HG02798 (cell line): ENCODE data around the gene TUBAL3.
"Not testable (repeated sequence)": the region's sequence is repeated elsewhere in the genome, so short reads cannot be mapped to it uniquely, and the experiment has no call there.

Source experiments
- ATAC-seq: cut with Tn5 transposase; IDR thresholded peaks from one replicate; pipeline ENCODE4 v1.9.1; 2021; ENCODE audit warnings: mild to moderate bottlenecking; ENCODE audit not compliant: unreplicated experiment, poor library complexity

The TUBAL3 gene

DNA sequence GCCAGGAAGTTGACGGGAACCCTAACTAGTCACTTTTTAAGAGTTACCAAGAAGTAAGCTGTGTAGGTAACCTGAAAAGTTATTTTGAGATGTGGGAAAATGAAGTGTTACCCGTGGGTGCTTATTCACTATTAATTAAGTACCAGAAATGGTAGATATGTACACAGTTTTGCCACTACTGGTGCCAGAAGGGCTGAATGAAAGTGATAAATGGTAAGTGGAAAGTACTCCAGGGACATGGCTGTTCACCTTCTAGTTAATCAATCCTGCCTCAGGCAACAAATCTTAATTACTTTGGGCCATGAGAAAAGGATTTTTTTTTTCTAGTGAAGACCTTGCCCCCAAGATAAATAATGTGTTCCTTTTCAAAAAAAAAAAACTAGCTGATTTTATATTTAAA is 23.5 kb upstream of the TUBAL3 start:
- ATAC-seq, result no peak

DNA sequence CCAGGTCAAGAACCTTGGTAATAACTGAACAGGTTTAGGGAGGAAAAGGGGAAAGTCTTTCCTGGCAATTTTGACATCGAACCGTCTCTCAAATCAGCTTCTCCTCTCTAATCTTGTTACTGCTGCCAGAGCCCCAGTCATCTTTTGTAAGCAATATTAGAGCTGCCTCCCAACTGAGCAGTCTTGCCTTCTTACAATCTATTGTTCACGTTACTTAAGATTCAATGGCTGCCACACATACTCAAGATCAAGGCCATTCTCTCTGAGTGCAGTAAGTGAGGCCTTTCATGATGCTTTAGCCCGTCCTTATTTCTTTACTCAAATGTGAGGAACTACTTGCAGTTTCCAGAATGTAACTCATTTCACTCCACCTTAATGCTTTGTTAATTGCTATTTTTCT is 20.1 kb upstream of the TUBAL3 start:
- ATAC-seq, result no peak

DNA sequence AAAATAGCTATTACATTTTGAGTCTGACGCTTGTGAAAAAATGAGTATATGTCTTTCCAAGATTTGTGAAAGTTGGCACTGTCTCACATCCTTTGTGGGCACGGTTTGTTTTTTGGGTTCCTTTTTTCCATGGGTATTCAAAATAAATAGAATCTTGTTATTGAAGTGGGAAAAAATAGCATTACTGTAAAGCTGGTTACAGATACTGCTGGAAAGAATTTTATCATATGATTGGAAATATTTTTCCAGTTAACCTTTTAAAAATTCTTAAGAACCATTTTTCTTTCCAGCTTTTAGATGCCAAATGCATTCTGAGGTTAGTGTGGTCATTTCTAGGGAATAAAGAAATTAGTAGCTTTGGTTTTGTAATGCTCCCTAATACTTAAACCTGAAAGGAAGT is 19.1 kb upstream of the TUBAL3 start:
- no peak for ATAC-seq

DNA sequence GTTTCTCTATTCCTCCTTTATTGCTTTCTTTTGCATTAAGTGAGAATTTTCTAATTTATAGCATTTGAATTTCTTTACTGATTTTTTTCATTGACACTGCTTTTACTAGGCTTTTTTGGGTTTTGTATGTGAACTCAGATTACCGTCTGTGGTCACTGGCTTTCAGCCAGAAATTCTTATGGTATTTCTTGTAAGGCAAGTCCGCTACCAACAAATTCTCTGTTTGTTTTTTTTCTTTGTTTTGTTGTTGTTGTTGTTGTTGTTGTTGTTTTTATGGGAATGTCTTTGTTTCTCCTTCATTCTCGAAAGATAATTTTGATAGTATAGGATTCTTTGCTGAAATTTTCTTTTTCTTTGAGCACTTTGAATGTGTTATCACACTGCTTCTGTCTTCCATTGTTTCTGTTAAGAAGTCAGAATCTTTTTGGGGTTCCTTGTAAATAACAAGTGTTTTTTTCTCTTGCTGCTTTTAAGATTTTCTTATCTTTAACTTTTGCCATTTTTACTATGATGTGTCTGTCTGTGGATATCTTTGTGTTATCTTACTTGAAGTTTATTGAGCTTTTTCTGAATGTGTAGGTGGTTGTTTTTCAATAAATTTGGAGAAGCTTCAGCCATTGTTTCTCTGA is 15.0 kb upstream of the TUBAL3 start:
- ATAC-seq, result no peak

DNA sequence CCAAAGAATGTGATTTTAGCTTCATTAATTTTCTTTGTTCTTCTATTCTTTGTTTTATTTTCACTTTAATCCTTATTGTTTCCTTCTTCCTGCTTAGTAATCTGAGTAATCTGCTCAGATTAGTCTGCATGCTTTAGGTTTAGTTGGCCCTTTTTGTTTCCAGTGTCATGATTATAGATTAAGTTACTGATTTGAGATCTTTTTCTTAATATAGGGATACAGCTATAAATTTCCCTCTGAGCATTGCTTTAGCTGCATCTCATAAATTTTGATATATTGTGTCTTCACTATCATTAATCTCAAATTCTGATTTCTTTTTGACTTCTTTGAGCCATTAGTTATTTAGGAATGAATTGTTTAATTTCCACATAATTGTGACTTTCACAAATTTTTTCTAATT is 14.0 kb upstream of the TUBAL3 start:
- ATAC-seq, result no peak

DNA sequence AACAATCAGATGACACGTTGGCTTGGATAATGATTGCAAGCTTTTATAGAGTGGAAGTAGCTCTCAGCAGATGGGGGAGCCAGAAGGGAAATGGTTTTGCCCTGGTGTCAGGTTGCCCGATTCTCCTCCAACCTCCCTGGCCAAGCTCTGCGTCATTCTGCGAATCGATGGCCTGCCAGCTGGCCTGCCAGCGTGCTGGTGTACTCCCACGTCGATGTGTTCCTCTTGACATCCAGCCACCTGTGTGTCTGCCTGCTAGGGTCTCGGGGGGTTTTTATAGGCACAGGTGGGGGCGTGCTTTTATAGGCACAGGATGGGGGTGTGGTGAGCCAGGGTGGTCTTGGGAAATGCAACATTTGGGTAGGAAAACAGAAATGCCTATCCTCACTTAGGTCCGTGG is 12.4 kb upstream of the TUBAL3 start:
- ATAC-seq, result no peak

DNA sequence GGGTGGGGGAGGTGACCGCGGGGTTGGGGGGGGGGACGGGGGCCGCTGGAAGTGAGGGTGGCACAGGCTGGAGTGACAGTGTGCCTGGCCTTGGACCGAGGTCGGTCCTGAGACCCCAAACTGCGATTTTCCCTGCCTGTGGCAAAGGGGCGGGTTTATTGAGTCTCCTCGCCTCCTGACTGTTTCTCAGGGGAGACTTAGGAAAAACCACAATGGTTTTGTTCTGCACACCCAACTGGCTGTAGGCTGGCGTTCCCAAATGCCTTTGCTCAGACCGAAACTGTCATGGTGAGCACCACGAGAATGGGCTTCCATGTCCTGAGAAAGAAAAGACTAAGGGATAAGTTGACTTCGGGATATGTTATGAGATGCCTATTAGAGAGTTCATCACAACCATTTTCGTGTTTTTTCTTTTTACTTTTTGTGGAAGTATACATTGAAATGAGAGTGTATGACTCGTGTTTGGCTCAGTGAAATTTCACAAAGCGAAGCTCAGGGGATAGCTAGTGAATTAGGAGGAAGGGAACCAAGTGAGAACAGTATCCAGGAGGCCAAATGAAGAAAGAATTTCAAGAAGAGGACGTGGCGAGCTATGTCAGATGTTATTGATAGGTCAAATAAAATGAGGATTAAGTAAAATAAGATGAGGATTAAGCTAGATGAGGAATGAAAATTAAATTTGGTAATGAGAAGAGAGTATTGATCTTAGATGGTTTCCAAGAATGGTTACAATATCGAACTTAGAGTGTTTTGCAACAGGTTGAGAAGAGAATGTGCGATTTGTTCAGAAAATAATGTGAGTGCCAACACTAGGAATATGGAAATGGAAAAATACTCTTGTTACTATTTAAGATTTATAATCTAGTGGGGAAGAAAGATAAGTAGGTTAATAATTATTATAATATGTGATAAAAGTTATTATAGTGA is 8.6 kb upstream of the TUBAL3 start:
- no peak for ATAC-seq

DNA sequence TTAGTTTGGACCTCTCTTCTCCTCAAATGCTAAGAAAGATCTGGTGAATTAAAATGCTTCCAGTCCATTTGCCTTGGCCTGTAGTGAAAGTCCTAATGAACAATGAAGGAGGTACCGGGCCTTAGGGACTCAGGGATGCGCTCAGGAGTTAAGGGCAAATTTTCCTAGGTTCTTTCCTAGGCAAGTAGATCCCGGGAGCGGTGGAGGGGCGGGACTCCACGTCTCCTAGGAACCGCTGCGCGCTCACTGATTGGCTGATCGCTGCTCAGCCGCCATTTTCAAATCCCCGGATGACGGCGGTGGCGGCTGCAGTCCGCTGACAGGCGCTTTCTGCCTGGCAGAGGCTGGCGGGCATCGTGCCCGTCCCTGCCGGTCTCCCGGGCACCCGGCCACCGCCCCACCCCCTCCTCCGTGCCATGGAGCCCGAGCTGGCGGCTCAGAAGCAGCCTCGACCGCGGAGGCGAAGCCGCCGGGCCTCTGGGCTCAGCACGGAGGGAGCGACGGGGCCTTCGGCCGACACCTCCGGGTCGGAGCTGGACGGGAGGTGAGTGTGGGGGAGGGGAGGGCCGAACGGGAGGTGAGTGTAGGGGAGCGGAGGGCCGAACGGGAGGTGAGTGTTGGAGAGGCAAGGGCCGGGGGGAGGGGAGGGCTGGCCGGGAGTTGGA is 7.8 kb upstream of the TUBAL3 start, which contains the start of gene NET1:
Gene NET1 (plus strand): TSS at position 281 of the 665 bp plus-strand sequence. CDS start 136 bp downstream, at position 417.
- ATAC-seq, result peak; percentile 99

DNA sequence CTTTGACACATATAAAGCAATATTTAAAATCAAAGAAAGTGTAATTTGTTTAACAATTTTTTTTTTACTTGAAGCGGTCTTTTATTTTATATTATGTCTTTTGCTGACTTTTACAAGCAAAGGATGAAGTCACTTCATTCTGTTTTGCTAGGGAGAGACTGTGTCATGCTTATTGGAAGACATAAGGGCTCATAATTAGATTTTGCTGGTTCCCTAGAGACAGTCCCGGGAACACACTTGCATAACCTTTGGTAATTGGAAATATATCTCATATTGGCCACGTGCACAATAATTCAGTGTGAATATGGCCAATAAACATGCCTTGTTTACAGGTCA is 7.3 kb upstream of the TUBAL3 start:
- ATAC-seq, result no peak

DNA sequence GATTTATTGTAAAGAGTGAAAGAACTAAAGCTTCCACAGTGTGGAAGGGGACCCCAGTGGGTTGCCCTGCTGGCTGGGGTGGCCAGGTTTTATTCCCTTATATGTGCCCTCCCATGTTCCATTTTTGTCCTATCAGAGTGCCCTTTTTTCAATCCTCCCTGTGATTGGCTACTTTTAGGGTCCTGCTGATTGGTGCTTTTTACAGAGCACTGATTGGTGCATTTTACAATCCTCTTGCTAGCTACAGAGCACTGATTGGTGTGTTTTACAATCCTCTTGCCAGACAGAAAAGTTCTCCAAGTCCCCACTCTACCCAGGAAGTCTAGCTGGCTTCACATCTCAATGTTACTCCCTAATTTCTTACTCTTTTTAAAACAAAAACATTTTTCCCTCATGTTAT is 6.2 kb upstream of the TUBAL3 start:
- ATAC-seq, result not testable (repeated sequence)

DNA sequence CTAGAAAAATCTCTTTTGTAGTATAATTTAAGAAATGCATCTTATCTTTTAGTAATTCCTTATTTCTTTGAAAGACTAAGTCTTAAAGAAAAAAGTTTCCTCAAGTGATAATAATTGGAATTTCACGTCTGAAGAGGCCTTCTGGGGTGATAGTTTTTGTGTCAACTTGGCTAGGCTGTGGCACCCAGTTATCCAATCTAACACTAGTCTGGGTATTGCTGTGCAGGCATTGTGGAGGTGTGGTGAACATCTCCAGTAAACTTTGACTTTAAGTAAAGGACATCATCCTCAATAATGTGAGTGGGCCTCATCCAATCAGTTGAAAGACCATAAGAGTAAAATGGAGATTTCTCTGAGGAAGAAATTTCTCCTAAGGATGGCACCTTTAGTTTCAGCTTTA is 2.3 kb upstream of the TUBAL3 start:
- no peak for ATAC-seq

DNA sequence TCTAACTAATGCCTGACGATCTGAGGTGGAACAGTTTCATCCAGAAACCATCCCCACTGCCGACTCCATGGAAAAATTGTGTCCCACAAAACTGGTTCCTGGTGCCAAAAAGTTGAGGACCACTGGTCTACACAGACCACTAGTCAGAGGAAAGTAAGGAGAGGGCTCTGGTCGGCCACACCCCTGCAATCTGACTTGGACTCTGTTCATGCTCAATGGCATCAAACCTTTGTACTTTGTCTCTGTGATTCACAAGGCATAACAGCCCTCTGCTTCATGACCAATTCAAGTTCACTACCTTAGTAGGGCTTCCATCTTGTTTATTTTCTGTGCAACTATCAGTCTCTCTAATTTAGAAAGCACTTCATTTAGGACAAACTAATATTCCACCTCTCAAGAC is 1.8 kb downstream of the TUBAL3 start:
- no peak for ATAC-seq

DNA sequence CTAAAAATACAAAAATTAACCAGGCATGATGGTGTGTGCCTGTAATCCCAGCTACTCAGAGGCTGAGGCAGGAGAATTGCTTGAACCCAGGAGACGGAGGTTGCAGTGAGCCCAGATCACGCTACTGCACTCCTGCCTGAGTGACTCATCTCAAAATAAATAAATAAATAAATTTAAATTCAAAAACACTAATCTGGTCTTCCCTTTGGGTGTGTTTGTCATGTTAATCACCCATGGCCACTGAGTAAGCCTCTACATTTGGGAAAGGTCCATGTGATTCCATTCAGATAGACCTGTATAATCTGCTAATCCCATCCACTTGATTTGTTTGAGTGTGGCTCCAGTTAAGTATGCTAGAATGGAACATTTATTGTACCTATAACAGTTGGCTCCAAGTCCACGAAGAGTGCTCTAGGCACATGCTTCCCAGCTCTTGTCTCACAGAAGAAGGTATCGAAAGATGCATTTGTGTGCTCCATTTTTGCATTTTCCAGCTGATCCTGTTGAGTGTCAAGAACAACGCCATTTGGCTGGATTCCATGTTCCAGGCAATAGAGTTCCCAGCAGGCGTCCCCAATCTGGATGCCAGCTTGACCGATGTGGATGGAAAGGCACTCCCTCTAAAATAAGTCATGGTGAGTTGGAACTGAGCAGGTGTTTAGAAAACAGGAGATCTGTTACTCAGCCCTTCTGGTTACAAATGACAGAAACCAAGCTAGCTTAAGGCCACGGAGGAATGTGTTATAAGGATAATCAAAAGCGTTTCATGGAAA is 4.0 kb downstream of the TUBAL3 start:
- ATAC-seq, result no peak

DNA sequence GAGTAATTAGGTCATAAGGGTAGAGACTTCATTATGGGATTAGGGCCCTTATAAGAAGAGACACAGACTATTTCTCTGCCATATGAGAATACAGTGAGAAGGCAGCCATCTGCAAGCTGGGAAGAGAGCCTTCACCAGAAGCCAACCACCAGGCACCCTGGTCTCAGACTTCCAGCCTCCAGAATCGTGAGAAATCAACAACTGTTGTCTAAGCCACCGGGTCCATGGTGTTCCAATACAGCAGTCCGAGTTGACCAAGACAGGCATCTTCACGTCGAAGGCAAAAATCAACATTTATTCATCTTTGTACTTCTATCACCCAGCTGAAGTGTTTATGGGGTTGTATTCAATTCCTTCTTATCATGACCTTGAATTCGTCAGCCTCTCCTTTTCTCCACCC is 5.3 kb downstream of the TUBAL3 start:
- no peak for ATAC-seq

DNA sequence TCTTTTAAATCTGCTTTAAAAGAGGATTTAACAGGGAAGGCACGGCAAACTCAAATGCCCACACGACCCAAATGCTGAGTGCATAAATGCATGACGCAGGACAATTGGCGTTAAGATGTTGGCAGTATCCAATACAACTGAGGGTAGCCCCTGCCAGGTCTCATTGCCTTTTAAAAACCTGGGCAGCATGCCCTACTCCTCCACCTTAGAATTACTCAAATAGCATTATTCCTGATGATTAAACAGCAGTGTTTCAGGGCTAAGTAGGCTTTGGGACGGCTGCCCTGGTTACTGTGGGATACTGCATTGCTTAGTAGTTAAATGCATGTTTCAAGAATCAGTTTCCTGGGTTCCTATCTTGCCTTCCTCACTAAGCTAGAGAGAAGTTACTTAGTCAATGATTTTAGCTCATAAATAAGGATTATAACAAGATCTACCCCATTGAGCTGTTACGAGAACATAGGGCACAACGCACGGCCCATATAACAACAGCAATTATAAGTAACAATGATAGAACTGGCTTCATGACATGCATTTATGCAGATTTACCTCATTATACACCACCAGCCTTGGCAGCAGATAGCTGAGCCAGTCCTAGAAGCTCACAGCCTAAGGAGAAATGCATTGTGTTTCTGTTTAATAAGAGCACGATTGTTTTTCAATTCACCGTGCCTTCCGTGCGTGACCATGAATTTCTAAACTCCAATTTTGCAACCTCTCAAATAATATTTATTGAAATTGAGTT is 7.9 kb downstream of the TUBAL3 start:
- ATAC-seq, result no peak

DNA sequence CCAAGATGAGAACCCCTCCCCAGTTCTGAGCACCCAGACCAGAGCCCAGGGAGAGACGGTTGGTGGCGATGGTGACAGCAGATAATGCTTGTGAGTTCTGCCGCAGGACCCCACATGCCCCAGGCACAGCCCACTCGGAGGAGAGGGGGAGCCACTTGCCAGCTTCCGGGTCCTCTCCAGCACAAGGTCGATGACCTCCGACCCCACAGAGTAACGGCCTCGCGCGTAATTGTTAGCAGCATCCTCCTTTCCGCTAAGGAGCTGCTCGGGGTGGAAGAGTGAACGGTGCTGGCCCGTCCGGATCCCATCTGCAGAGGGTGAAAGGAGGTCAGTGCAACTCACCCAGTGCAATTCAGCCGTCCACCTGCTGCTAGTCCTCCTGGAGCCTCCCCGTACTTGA is 9.5 kb downstream of the TUBAL3 start:
- no peak for ATAC-seq

DNA sequence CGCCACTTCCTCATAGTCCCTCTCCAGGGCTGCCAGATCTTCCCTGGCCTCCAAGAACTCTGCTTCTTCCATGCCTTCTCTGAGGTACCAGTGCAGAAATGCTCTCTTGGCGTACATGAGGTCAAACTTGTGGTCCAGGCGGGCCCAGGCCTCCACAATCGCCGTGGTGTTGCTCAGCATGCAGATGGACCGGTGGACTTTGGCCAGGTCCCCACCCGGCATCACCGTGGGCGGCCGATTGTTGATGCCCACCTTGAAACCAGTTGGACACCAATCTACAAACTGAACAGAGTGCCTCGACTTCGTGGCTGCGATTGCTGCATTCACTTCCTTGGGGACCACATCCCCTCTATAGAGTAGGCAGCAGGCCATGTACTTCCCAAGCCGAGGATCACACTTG is 11.1 kb downstream of the TUBAL3 start:
- no peak for ATAC-seq

DNA sequence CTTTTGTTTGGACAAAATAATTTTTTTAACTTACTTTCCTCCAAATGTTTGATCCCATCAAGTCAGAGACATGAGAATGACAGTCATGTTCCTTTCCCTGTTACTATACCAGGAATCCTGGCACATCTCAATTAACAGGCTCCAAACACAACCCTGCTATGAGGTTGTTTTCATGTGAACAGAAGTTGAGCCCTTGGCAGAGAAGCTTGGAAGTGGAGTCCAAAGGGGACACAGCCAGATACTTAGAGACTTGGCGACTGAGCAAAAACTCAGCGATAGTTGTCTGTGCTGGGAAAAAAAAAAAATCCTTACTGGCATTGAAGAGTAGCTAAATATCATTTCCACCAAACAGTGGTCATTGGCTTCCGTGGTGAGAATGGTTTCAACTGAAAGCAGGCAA is 12.8 kb downstream of the TUBAL3 start:
- ATAC-seq, result no peak

DNA sequence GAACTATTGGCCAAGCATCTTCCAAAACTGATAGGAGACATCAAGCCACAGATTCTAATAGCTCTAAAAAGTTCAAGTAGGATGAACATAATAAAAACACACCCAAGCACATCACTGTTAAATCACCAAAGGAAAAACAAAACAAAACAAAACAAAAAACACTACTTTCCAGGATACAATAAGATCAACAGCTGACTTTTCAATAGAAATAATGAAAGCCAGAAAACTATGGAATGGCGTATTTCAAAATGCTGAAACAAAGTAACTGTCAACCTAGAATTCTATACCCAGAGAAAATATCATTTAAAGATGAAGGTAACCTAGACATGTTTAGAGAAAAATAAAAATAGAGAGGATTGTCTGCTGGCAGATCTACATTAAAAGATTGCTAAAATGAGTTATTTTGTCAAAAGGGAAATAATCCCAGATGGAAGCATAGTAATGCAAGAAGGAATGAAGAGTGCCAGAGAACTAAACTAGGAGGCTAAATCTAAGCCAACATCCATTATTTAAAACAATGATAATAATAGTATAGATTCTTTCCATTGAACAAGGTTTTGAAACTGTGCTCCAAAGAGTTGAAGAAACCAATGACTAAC is 13.9 kb downstream of the TUBAL3 start:
- no peak for ATAC-seq

DNA sequence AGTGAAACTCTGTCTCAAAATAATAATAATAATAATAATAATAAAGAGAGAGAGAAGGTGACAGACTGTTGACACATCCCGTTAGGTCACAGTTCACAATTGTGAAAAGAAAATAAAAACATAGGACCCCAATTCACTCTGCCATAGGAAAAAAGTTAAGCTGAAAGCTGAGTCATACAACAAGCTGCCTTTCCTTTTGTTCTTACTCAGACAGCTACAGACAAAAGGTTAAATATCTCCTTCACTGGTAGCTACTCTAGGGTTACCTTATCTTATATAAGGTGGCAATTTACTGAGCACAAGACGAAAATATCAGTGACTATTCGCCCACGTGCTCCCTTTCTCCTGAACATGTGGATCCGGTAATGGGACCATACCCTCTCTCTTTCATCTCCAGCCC is 17.5 kb downstream of the TUBAL3 start:
- ATAC-seq, result no peak
